ENCODE results near the gene SLC16A6.
"Not testable (repeated sequence)": the region's sequence is repeated elsewhere in the genome, so short reads cannot be mapped to it uniquely, and the experiment has no call there.

SLC16A6 gene

GRCh38 chr17:68290268-68290954, 516 bp downstream of the SLC16A6 start:
- no peak for DNase-seq (ENCODE audit: low read depth in 2 of 2)

- DNase-seq (ENCODE audit: low read depth in 2 of 2) = no peak
Measured at GRCh38 chr17:68289936-68290267, 1.0 kb downstream of the SLC16A6 start.

GRCh38 chr17:68289473-68289872, 1.5 kb downstream of the SLC16A6 start:
- no peak for DNase-seq (ENCODE audit: low read depth in 2 of 2)

- DNase-seq (ENCODE audit: low read depth in 2 of 2) = no peak
Measured at GRCh38 chr17:68288804-68289203, 2.1 kb downstream of the SLC16A6 start.

- DNase-seq (ENCODE audit: low read depth in 2 of 2) = no peak
Measured at GRCh38 chr17:68288375-68288774, 2.6 kb downstream of the SLC16A6 start.

GRCh38 chr17:68281965-68282364, 9.0 kb downstream of the SLC16A6 start:
- DNase-seq (ENCODE audit: low read depth in 2 of 2) = not testable (repeated sequence)

- DNase-seq (ENCODE audit: low read depth in 2 of 2) = no peak
Measured at GRCh38 chr17:68277807-68278206, 13.1 kb downstream of the SLC16A6 start.

GRCh38 chr17:68276339-68276738, 14.6 kb downstream of the SLC16A6 start:
- not testable (repeated sequence) for DNase-seq (ENCODE audit: low read depth in 2 of 2)

- DNase-seq (ENCODE audit: low read depth in 2 of 2) = no peak
Measured at GRCh38 chr17:68273722-68274121, 17.2 kb downstream of the SLC16A6 start.

GRCh38 chr17:68265833-68266232, 25.1 kb downstream of the SLC16A6 start:
- not testable (repeated sequence) for DNase-seq (ENCODE audit: low read depth in 2 of 2)

- not testable (repeated sequence) for DNase-seq (ENCODE audit: low read depth in 2 of 2)
Measured at GRCh38 chr17:68263101-68263681, 27.7 kb downstream of the SLC16A6 start.

- not testable (repeated sequence) for DNase-seq (ENCODE audit: low read depth in 2 of 2)
Measured at GRCh38 chr17:68262467-68262866, 28.5 kb downstream of the SLC16A6 start.

GRCh38 chr17:68260051-68260762, 30.7 kb downstream of the SLC16A6 start:
- DNase-seq (ENCODE audit: low read depth in 2 of 2) = no peak

- not testable (repeated sequence) for DNase-seq (ENCODE audit: low read depth in 2 of 2)
Measured at GRCh38 chr17:68259648-68259951, 31.3 kb downstream of the SLC16A6 start.

- DNase-seq (ENCODE audit: low read depth in 2 of 2) = not testable (repeated sequence)
Measured at GRCh38 chr17:68258890-68259647, 31.9 kb downstream of the SLC16A6 start.

- no peak for DNase-seq (ENCODE audit: low read depth in 2 of 2)
Measured at GRCh38 chr17:68257934-68258333, 33.0 kb downstream of the SLC16A6 start.

- not testable (repeated sequence) for DNase-seq (ENCODE audit: low read depth in 2 of 2)
Measured at GRCh38 chr17:68256701-68257100, 34.2 kb downstream of the SLC16A6 start.

GRCh38 chr17:68255731-68256538, 35.0 kb downstream of the SLC16A6 start:
- DNase-seq (ENCODE audit: low read depth in 2 of 2) = no peak

GRCh38 chr17:68255151-68255550, 35.8 kb downstream of the SLC16A6 start:
- DNase-seq (ENCODE audit: low read depth in 2 of 2) = no peak

- DNase-seq (ENCODE audit: low read depth in 2 of 2) = not testable (repeated sequence)
Measured at GRCh38 chr17:68253426-68253825, 37.5 kb downstream of the SLC16A6 start.

GRCh38 chr17:68249354-68249765, 41.6 kb downstream of the SLC16A6 start:
- DNase-seq (ENCODE audit: low read depth in 2 of 2) = no peak

GRCh38 chr17:68248891-68249290, 42.0 kb downstream of the SLC16A6 start:
- no peak for DNase-seq (ENCODE audit: low read depth in 2 of 2)

All from fibroblast of skin of left biceps (primary cell).